ENCODE measurements around the gene ANXA6.

Gene ANXA6

GRCh38 chr5:151153766-151154272 lies 3.8 kb downstream of the ANXA6 start:
- no peak for DNase-seq (ENCODE audit: low spot score)

- no peak for DNase-seq (ENCODE audit: low spot score)
Observed at GRCh38 chr5:151153300-151153699, 4.3 kb downstream of the ANXA6 start.

GRCh38 chr5:151151793-151152192 lies 5.8 kb downstream of the ANXA6 start:
- DNase-seq (ENCODE audit: low spot score), result no peak

GRCh38 chr5:151151263-151151660 lies 6.3 kb downstream of the ANXA6 start:
- no peak for DNase-seq (ENCODE audit: low spot score)

- DNase-seq (ENCODE audit: low spot score), result no peak
Observed at GRCh38 chr5:151150471-151151262, 6.9 kb downstream of the ANXA6 start.

- DNase-seq (ENCODE audit: low spot score), result no peak
Observed at GRCh38 chr5:151148583-151148982, 9.0 kb downstream of the ANXA6 start.

GRCh38 chr5:151147033-151147432 lies 10.5 kb downstream of the ANXA6 start:
- no peak for DNase-seq (ENCODE audit: low spot score)

- DNase-seq (ENCODE audit: low spot score), result no peak
Observed at GRCh38 chr5:151146061-151146460, 11.5 kb downstream of the ANXA6 start.

GRCh38 chr5:151144922-151145321 lies 12.7 kb downstream of the ANXA6 start:
- DNase-seq (ENCODE audit: low spot score), result no peak

GRCh38 chr5:151144275-151144674 lies 13.3 kb downstream of the ANXA6 start:
- DNase-seq (ENCODE audit: low spot score), result no peak

- DNase-seq (ENCODE audit: low spot score), result no peak
Observed at GRCh38 chr5:151143645-151144044, 13.9 kb downstream of the ANXA6 start.

- no peak for DNase-seq (ENCODE audit: low spot score)
Observed at GRCh38 chr5:151142933-151143332, 14.6 kb downstream of the ANXA6 start.

- DNase-seq (ENCODE audit: low spot score), result no peak
Observed at GRCh38 chr5:151141535-151141934, 16.0 kb downstream of the ANXA6 start.

- DNase-seq (ENCODE audit: low spot score), result no peak
Observed at GRCh38 chr5:151140686-151141459, 16.7 kb downstream of the ANXA6 start.

GRCh38 chr5:151139646-151140045 lies 17.9 kb downstream of the ANXA6 start:
- DNase-seq (ENCODE audit: low spot score), result no peak

GRCh38 chr5:151139015-151139414 lies 18.6 kb downstream of the ANXA6 start:
- no peak for DNase-seq (ENCODE audit: low spot score)

- no peak for DNase-seq (ENCODE audit: low spot score)
Observed at GRCh38 chr5:151138114-151138513, 19.5 kb downstream of the ANXA6 start.

GRCh38 chr5:151137067-151137825 lies 20.3 kb downstream of the ANXA6 start:
- DNase-seq (ENCODE audit: low spot score), result no peak

GRCh38 chr5:151134228-151134627 lies 23.4 kb downstream of the ANXA6 start:
- no peak for DNase-seq (ENCODE audit: low spot score)

GRCh38 chr5:151132963-151133362 lies 24.6 kb downstream of the ANXA6 start:
- no peak for DNase-seq (ENCODE audit: low spot score)

GRCh38 chr5:151130922-151131891 lies 26.4 kb downstream of the ANXA6 start:
- DNase-seq (ENCODE audit: low spot score), result no peak
